Measurements from ENCODE around the gene LDLRAP1. TPM values are rescaled to one million over a fixed set of nuclear protein-coding genes. Genes with fewer than 3 reads are reported as not detected.

The LDLRAP1 gene
- total and polyA plus RNA-seq, 7 donors = 9.1 to 35.8 (median 17.4) TPM

- H3K4me1 ChIP-seq = no peaks in the 10 kb centered on the region
- 81 to 88% methylated on average over 3 of the region's 3 CpGs for WGBS, 2 donors
- H3K9me3 ChIP-seq = no peaks in the 10 kb centered on the region
- no peak overlapping the region for H3K27ac ChIP-seq
- H3K27me3 ChIP-seq = no peaks in the 10 kb centered on the region
- TF ChIP-seq CTCF (IDR thresholded peaks at IDR 0.05) = no peak
- no peak for TF ChIP-seq POLR2A (IDR thresholded peaks at IDR 0.05)
- no peak for TF ChIP-seq POLR2AphosphoS5 (IDR thresholded peaks at IDR 0.05)
- no peak for TF ChIP-seq EP300 (IDR thresholded peaks at IDR 0.05)
- intact Hi-C loops (cut with DNase I) = no loop called here
- no peaks in the 10 kb centered on the region for H3K36me3 ChIP-seq
- no peak overlapping the region for H3K4me3 ChIP-seq
- DNase-seq = no peak
These were observed 10.4 kb upstream of the LDLRAP1 start for GRCh38 chr1:25532970-25533369.

- Histone ChIP-seq H3K9me3 (no peaks in the 10 kb centered on the region), H3K36me3 (no peaks in the 10 kb centered on the region), H3K27me3 (no peaks in the 10 kb centered on the region), H3K27ac (no peak overlapping the region), H3K4me3 (no peak overlapping the region), H3K4me1 (no peaks in the 10 kb centered on the region)
- 75 to 83% methylated on average over 9 of the region's 9 CpGs for WGBS, 2 donors
- TF ChIP-seq CTCF (IDR thresholded peaks at IDR 0.05) (no peak), POLR2A (IDR thresholded peaks at IDR 0.05) (no peak), EP300 (IDR thresholded peaks at IDR 0.05) (no peak)
- intact Hi-C loops (cut with DNase I) = no loop called here
- DNase-seq = no peak
These were observed 9.5 kb upstream of the LDLRAP1 start for GRCh38 chr1:25533775-25534409.

GRCh38 chr1:25534410-25534788, 9.0 kb upstream of the LDLRAP1 start:
- WGBS, 2 donors = 91% methylated on average over 4 of the region's 4 CpGs
- Histone ChIP-seq H3K4me3 (no peak overlapping the region), H3K27ac (no peak overlapping the region), H3K9me3 (no peaks in the 10 kb centered on the region), H3K4me1 (no peaks in the 10 kb centered on the region), H3K27me3 (no peaks in the 10 kb centered on the region), H3K36me3 (no peaks in the 10 kb centered on the region)
- DNase-seq = no peak
- intact Hi-C loops (cut with DNase I) = no loop called here
- TF ChIP-seq EP300 (IDR thresholded peaks at IDR 0.05) = no peak
- TF ChIP-seq POLR2A (IDR thresholded peaks at IDR 0.05) = no peak
- no peak for TF ChIP-seq POLR2AphosphoS5 (IDR thresholded peaks at IDR 0.05)
- no peak for TF ChIP-seq CTCF (IDR thresholded peaks at IDR 0.05)

GRCh38 chr1:25536124-25536523, 7.3 kb upstream of the LDLRAP1 start:
- Histone ChIP-seq H3K27me3 (no peaks in the 10 kb centered on the region), H3K4me1 (no peaks in the 10 kb centered on the region), H3K4me3 (no peak overlapping the region), H3K27ac (no peak overlapping the region), H3K9me3 (no peaks in the 10 kb centered on the region), H3K36me3 (no peaks in the 10 kb centered on the region)
- DNase-seq = no peak
- WGBS, 2 donors = 81 to 85% methylated on average over 3 of the region's 3 CpGs
- intact Hi-C loops (cut with DNase I) = no loop called here
- no peak for TF ChIP-seq CTCF (IDR thresholded peaks at IDR 0.05)
- TF ChIP-seq EP300 (IDR thresholded peaks at IDR 0.05) = no peak
- TF ChIP-seq POLR2A (IDR thresholded peaks at IDR 0.05) = no peak
- no peak for TF ChIP-seq POLR2AphosphoS5 (IDR thresholded peaks at IDR 0.05)

Data from sigmoid colon (tissue), 7 donors.